GM23248 (cell line): ENCODE measurements around the gene CACNA1C. TPM values are rescaled to one million over a fixed set of nuclear protein-coding genes. Genes with fewer than 3 reads are reported as not detected.

Source experiments
- DNase-seq: peaks from one replicate; pipeline ENCODE4 v3.0.0-alpha.2; 2015
- H2AFZ ChIP-seq: fragments of 200-600 bp; sonication (generic); 2 replicates; pipeline ENCODE4 v1.6.1; 2016; ENCODE audit warnings: antibody characterized with exemption
- H3F3A ChIP-seq: fragments of 200-600 bp; sonication (generic); 2 replicates; pipeline ENCODE4 v1.6.1; 2016; ENCODE audit warnings: mild to moderate bottlenecking, antibody characterized with exemption, mixed run types; ENCODE audit not compliant: insufficient read depth
- H3K27ac ChIP-seq: fragments of 200-600 bp; sonication (generic); 2 replicates; pipeline ENCODE4 v1.5.1; 2016; ENCODE audit warnings: mild to moderate bottlenecking
- H3K27me3 ChIP-seq: fragments of 200-600 bp; sonication (generic); replicated peaks from 2 replicates; pipeline ENCODE4 v1.6.1; 2016; ENCODE audit warnings: mild to moderate bottlenecking; ENCODE audit not compliant: insufficient read depth
- H3K36me3 ChIP-seq: fragments of 200-600 bp; sonication (generic); 2 replicates; pipeline ENCODE4 v1.6.1; 2016; ENCODE audit warnings: low read depth, mild to moderate bottlenecking
- H3K4me1 ChIP-seq: fragments of 200-600 bp; sonication (generic); 2 replicates; pipeline ENCODE4 v1.6.1; 2016; ENCODE audit warnings: mild to moderate bottlenecking; ENCODE audit not compliant: insufficient read depth
- H3K4me2 ChIP-seq: fragments of 200-600 bp; sonication (generic); one replicate; pipeline ENCODE4 v1.6.1; 2016; ENCODE audit warnings: mild to moderate bottlenecking; ENCODE audit not compliant: unreplicated experiment
- H3K4me3 ChIP-seq: fragments of 200-600 bp; sonication (generic); 2 replicates; pipeline ENCODE4 v1.5.1; 2016; ENCODE audit warnings: mild to moderate bottlenecking
- H3K79me2 ChIP-seq: fragments of 200-600 bp; sonication (generic); 2 replicates; pipeline ENCODE4 v1.6.1; 2016; ENCODE audit warnings: mild to moderate bottlenecking; ENCODE audit not compliant: insufficient read depth
- H3K9ac ChIP-seq: fragments of 200-600 bp; sonication (generic); 2 replicates; pipeline ENCODE4 v1.6.1; 2016; ENCODE audit warnings: mild to moderate bottlenecking
- H3K9me2 ChIP-seq: fragments of 200-600 bp; sonication (generic); 2 replicates; pipeline ENCODE4 v1.6.1; 2016; ENCODE audit warnings: mixed run types, mild to moderate bottlenecking, moderate library complexity; ENCODE audit not compliant: insufficient read depth
- H3K9me3 ChIP-seq: fragments of 200-600 bp; sonication (generic); one replicate; pipeline ENCODE4 v1.6.1; 2017; ENCODE audit warnings: low read depth
- H4K20me1 ChIP-seq: fragments of 200-600 bp; sonication (generic); 2 replicates; pipeline ENCODE4 v1.6.0; 2016; ENCODE audit not compliant: insufficient read depth
- EZH2 ChIP-seq: fragments of 200-600 bp; sonication (generic); IDR thresholded peaks from 2 replicates; pipeline ENCODE4 v1.6.1; 2018; ENCODE audit warnings: antibody characterized with exemption, mild to moderate bottlenecking; ENCODE audit not compliant: insufficient read depth, poor library complexity, severe bottlenecking
- EZH2phosphoT487 ChIP-seq: fragments of 200-600 bp; sonication (generic); IDR thresholded peaks from 2 replicates; pipeline ENCODE4 v1.6.1; 2018; ENCODE audit warnings: antibody characterized with exemption, moderate library complexity, mild to moderate bottlenecking, low read depth; ENCODE audit not compliant: insufficient read depth
- whole genome bisulfite sequencing, 2 experiments: methylation state at CpG; one replicate each; pipeline ENCODE4 v1.1.6; 2015 to 2017; ENCODE audit warnings: low lambda C conversion rate in 2 of 2, low coverage in 1 of 2; ENCODE audit errors: missing lambda C conversion rate in 2 of 2; 5-methylcytosine and 5-hydroxymethylcytosine counted together
- in situ Hi-C: fragments of 300-500 bp; cut with MboI; formaldehyde crosslinking; loops from 2 replicates; pipeline ENCODE4 v1.15.0; 2020
- polyA plus RNA-seq: library from polyadenylated mRNA; unstranded; fragments of >200 nt; fragmentation: Nextera tagmentation; extraction: Ambion mirVana; gene quantifications from 2 replicates; pipeline ENCODE4 v1.2.1, GENCODE V29; 2016
- total RNA-seq: library from RNA; depleted of rRNA; stranded (reverse); fragments of >200 nt; shearing (Covaris generic); gene quantifications from 2 replicates; pipeline ENCODE4 v1.2.3, GENCODE V29; 2014

Gene CACNA1C
- total and polyA plus RNA-seq, 2 experiments from 2014 or later: 4.9 to 11.5 TPM

- Histone ChIP-seq H3K4me1 (peaks cover 13% of the 10 kb centered on the region), H3K4me3 (no peak overlapping the region), H2AFZ (no peak overlapping the region), H3F3A (peaks cover 31% of the 10 kb centered on the region), H3K27ac (no peak overlapping the region), H4K20me1 (no peaks in the 10 kb centered on the region), H3K79me2 (peaks cover 14% of the 10 kb centered on the region), H3K27me3 (no peaks in the 10 kb centered on the region), H3K4me2 (peak overlapping the region; percentile 15), H3K36me3 (no peaks in the 10 kb centered on the region), H3K9me2 (no peaks in the 10 kb centered on the region), H3K9ac (0 out of 2 replicates have a peak overlapping the region, but pooled peaks have one; percentile 2), H3K9me3 (no peaks in the 10 kb centered on the region)
- in situ Hi-C loops: loop anchor here (10.0 to 25.0 kb wide), 2 partner anchors 235 to 537 kb away; no protein-coding TSS in a partner anchor
- TF ChIP-seq EZH2phosphoT487 (no peak), EZH2 (no peak)
- DNase-seq: peak; percentile 61
- 66 to 72% methylated on average over 8 of the region's 8 CpGs for WGBS, 2 experiments
These were observed 2.9 kb upstream of the CACNA1C start for GRCh38 chr12:2049604-2050540.

GRCh38 chr12:2051700-2052621 lies 826 bp upstream of the CACNA1C start:
- Histone ChIP-seq H3K9ac (peak overlapping the region; percentile 63), H3K4me3 (peak overlapping the region; percentile 79), H3K79me2 (peaks cover 35% of the 10 kb centered on the region), H3K36me3 (no peaks in the 10 kb centered on the region), H3K4me2 (peak overlapping the region; percentile 82), H3K27ac (no peak overlapping the region), H3K4me1 (peaks cover 23% of the 10 kb centered on the region), H4K20me1 (no peaks in the 10 kb centered on the region; the same call in 1 of the 2 replicates), H3K9me2 (no peaks in the 10 kb centered on the region), H3K27me3 (no peaks in the 10 kb centered on the region), H3F3A (peaks cover 31% of the 10 kb centered on the region), H3K9me3 (no peaks in the 10 kb centered on the region), H2AFZ (peak overlapping the region; percentile 75)
- whole genome bisulfite sequencing, 2 experiments: 18 to 21% methylated on average over 28 to 33 of the region's 52 CpGs
- DNase-seq: peak; percentile 44
- TF ChIP-seq EZH2 (no peak), EZH2phosphoT487 (no peak)
- in situ Hi-C loops: loop anchor here (10.0 to 25.0 kb wide), 2 partner anchors 233 to 535 kb away; no protein-coding TSS in a partner anchor

GRCh38 chr12:2053691-2054090 lies 904 bp downstream of the CACNA1C start:
- peaks cover 7% of the 10 kb centered on the region; the same call in 1 of the 2 replicates for H3K36me3 ChIP-seq
- no peaks in the 10 kb centered on the region for H3K9me3 ChIP-seq
- TF ChIP-seq EZH2phosphoT487 (no peak), EZH2 (no peak)
- H3K9ac ChIP-seq: peak overlapping the region; percentile 81
- H3K4me1 ChIP-seq: peaks cover 23% of the 10 kb centered on the region
- peak overlapping the region; percentile 45 for H3K4me2 ChIP-seq
- peaks cover 52% of the 10 kb centered on the region for H3K79me2 ChIP-seq
- whole genome bisulfite sequencing, 2 experiments: 0 to 1% methylated on average over 26 to 52 of the region's 60 CpGs
- in situ Hi-C loops: loop anchor here (10.0 to 25.0 kb wide), 2 partner anchors 231 to 534 kb away; no protein-coding TSS in a partner anchor
- H3K27me3 ChIP-seq: no peaks in the 10 kb centered on the region
- no peaks in the 10 kb centered on the region for H3K9me2 ChIP-seq
- H4K20me1 ChIP-seq: no peaks in the 10 kb centered on the region; the same call in 1 of the 2 replicates
- peak overlapping the region; percentile 83 for H2AFZ ChIP-seq
- peak overlapping the region; percentile 38 for H3K27ac ChIP-seq
- DNase-seq: peak; percentile 69
- H3F3A ChIP-seq: peaks cover 31% of the 10 kb centered on the region
- H3K4me3 ChIP-seq: peak overlapping the region; percentile 86
